IPS DF 4.7 (cell line): ENCODE measurements around the gene ZNF607.
"Not testable (repeated sequence)": the region's sequence is repeated elsewhere in the genome, so short reads cannot be mapped to it uniquely, and the experiment has no call there.

Experiments
- DNase-seq: peaks from one replicate; pipeline ENCODE4 v3.0.0-alpha.2; 2013; ENCODE audit warnings: low spot score; ENCODE audit errors: extremely low read depth

ZNF607 gene

GRCh38 chr19:37719111-37719926 is at the start of gene ZNF607:
Gene ZNF607 (minus strand): TSS chr19:37719761. CDS start chr19:37711618, 8,143 bp downstream.
- DNase-seq = peak; percentile 93

- DNase-seq = no peak
Measured at GRCh38 chr19:37763488-37763887, 43.9 kb upstream of the ZNF607 start.

- not testable (repeated sequence) for DNase-seq
Measured at GRCh38 chr19:37757683-37758082, 38.1 kb upstream of the ZNF607 start.

DNA sequence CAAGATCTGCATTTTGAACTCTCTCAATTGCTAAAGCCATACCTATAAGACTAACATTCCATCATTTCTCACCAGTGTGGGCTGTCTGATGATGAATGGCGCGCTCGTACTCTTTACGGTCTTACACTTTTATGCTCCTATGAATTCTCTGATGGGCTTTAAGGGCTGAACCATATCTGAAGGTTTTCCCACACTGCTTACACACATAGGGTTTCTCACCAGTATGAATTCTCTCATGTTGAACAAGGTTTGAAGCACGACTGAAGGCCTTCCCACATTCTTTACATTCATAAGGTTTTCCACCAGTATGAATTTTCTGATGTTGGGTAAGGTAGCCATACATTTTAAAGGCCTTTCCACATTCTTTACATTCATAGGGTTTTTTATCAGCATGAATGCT is 18.8 kb upstream of the ZNF607 start:
- DNase-seq = no peak

DNA sequence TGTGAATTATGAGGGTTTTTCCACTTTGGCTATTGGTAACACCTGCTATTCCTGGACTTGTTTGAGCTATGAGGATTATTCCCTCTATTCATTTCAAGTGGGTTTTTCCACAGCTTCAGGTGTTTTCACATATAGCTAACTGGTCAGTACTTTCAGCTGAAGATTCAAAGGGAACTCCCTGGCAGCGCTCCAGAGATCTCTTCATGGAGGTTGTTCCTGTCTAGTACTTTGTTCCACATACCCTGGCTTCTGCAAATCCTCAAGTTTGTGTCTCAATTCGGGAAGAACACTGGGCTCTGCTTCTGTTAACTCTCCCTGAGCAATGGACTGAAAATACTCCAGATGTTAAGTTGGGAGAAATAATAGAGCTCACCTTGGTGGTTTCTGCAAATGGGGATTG is 5.6 kb upstream of the ZNF607 start:
- DNase-seq = no peak

DNA sequence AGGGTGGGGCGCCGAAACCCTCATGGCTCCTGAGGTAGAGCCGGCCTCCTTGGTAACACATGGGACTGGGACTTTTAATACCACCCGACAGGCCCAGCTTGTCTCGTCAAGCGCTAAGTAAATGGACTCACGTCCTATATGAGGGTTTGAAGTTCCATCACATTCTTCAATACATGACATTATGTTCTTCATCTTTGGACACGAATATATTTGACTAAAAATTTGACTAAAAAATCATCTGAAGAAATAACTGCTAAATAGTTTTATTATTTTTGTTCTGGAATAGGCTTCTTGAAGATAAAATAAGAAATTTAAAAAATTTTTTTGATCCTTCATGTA is 335 bp upstream of the ZNF607 start:
- DNase-seq = no peak

- no peak for DNase-seq
Measured at GRCh38 chr19:37718304-37718703, 1.3 kb downstream of the ZNF607 start.

DNA sequence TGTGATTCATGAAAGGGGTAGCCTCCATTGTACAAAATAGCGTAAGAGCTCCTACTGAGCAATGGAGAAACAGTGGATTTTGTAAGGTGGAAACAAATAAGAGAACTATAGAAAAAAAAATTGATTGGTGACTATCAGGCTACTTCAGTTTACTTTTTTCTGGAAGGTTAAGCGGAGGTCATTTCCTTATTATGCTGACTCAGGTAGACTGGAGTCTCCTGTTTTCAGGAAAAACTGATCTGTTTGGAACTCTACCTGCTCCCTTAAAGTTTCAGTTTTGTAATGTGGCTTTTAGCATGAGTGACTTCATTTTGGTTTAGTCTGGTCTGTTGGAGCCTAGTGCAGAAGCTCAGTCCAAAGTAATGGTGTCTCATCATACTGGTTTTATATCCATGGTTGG is 3.4 kb downstream of the ZNF607 start:
- DNase-seq = no peak

GRCh38 chr19:37706052-37706605 is 13.4 kb downstream of the ZNF607 start:
- DNase-seq = no peak

DNA sequence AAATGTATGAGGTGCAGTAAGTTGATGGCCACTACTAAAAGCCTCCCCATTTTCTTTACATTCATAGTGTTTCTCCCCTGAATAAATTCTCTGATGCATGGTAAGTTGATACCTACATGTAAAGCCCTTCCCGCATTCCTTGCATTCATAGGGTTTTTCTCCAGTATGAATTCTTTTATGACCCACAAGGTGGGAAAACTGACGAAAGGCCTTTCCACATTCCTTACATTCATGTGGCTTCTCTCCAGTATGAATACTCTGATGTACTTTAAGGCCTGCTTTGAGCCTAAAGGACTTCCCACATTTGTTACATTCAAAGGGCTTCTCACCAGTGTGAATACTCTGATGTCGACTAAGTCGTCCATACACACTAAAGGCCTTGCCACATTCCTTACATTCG is 20.5 kb downstream of the ZNF607 start:
- DNase-seq = no peak

- DNase-seq = no peak
Measured at GRCh38 chr19:37698216-37698615, 21.3 kb downstream of the ZNF607 start.

DNA sequence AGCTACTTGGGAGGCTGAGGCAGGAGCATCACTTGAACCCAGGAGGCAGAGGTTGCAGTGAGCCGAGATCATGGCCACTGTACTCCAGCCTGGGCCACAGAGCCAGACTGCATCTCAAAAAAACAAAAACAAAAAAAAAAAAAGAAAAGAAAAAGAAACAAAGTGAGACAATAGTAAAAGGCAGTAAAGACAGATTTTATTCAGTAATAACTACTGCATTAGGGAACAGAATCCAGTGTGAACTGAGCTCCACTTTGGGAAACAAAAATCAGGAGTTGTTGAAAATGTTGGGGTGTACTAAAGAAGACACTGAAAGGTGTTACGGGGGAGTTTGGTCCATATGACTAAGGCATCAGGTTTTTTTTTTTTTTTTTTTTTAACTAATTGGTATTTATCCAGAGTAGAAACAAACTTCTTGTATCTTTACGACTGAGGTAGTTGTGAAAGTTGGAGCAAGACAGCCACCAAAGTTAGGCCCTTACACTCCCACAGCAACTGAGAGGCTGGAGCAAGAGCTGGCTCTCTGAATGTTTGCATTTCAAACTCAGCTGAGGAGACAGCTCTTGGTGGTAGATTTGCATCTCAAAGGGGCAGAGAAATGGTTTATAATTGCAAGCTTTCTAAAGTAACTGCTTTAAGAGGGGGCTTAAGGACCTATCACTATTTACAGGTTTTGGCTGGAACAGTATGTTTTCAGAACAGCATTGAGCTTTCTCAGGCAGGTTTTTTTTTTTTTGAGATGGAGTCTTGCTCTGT is 24.2 kb downstream of the ZNF607 start:
- no peak for DNase-seq

GRCh38 chr19:37692956-37693620 is 26.5 kb downstream of the ZNF607 start:
- DNase-seq = no peak

DNA sequence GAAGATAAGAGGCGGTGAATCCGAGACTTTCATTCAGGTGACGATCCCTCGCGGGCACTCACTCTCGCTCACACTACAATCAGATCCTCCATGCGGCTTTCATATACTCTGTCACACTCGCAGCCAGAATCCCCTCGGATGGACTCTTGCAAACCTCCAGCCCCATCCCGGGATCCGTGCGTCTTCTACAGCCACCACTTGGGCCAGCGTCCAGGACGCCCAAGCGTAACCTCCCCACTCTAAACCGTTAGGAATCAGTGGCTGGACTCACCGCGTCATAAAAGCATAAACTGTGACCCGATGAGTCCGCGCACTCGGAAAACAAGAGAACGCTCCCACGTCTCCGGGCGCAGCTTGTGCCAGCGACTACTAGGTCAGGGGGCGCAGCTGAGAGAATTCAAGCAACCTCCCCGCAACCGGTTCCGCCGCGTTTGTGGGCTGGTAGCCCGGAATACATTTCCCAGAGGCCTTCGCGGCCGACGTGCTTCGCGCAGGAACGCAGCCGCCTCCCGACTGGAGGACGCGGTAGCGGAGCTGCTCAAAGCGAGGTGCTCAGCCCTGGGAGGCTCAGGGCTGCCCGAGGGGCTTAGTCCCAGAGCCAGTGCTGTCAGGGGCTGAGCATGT is 27.6 kb downstream of the ZNF607 start:
- DNase-seq = no peak

DNA sequence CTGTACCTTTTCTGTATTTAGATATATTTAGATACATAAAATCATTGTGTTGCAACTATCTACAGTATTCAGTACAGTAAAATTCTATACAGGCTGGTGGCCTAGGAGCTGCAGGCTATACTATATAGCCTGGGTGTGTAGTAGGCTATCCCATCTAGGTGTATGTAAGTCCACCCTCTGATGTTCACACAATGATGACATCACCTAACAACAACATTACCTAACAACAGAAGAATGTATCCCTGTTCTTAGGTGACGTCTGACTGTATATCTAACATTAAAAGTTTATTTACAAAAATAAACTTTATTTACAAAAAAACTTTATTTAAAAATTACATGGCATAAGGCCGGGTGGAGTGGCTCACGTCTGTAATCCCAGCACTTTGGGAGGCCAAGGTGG is 36.0 kb downstream of the ZNF607 start:
- no peak for DNase-seq

GRCh38 chr19:37669450-37669914 is 50.1 kb downstream of the ZNF607 start:
- DNase-seq = no peak

DNA sequence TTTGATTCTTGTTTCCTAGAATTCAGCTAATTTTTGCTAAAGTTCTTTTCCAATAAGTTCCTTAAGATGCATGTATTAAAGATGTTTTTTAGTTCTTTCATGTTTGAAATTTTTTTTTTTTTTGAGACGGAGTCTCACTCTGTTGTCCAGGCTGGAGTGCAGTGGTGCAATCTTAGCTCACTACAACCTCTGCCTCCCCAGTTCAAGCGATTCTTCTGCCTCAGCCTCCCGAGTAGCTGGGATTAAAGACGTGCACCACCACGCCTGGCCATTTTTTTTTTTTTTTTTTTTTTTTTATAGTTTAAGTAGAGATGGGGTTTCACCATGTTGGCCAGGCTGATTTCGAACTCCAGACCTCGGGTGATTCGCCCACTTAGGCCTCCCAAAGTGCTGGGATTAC is 62.4 kb downstream of the ZNF607 start:
- not testable (repeated sequence) for DNase-seq

DNA sequence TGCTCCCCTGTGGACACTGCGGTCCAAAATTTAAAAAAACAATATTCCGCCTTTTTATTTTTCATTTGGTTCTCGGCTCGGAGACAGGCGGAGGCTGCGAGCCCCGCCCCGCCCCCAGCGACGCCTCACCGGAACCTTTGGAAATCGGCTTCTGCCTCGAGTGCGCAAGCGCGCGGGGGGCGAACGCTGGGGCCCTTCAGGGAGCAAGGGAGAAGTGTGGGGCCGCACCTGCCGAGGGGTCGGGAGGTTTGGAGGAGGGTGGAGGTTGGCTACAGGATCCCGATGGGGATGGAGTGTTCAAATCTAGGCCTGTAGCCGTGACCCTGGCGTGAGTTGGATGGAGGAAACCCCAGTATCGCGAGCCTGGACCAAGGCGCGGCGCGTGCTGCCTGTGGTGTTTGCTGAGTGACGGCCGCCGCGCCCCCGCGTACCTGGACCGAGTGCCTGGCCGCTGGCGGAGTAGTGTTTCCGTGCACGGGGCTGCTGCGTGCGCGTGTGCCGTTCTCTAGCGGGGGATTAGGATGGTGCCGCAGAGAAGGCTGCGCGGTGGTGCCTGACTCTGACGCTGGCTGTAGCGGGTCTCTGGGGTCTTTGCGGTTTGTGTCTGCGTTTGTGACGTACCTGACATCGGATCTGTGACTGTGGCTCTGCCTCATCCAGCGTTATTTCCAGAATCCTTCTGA is 63.7 kb downstream of the ZNF607 start:
- DNase-seq = no peak

- no peak for DNase-seq
Measured at GRCh38 chr19:37655301-37655688, 64.3 kb downstream of the ZNF607 start, which contains the start of gene ZFP30. Gene ZFP30 (minus strand): TSS chr19:37655465. CDS start chr19:37647822, 7,643 bp downstream.

GRCh38 chr19:37654629-37655300 is 64.8 kb downstream of the ZNF607 start:
- no peak for DNase-seq
